HG03060 (cell line): ENCODE measurements around the gene SUPT5H.
A peak's percentile ranks its signal among the peaks of the same experiment; 100 is the strongest.
"Not testable (repeated sequence)": the region's sequence is repeated elsewhere in the genome, so short reads cannot be mapped to it uniquely, and the experiment has no call there.

Source experiments
- ATAC-seq: cut with Tn5 transposase; IDR thresholded peaks from one replicate; pipeline ENCODE4 v1.9.1; 2021; ENCODE audit warnings: low read depth, moderate number of reproducible peaks; ENCODE audit not compliant: unreplicated experiment

The SUPT5H gene

DNA sequence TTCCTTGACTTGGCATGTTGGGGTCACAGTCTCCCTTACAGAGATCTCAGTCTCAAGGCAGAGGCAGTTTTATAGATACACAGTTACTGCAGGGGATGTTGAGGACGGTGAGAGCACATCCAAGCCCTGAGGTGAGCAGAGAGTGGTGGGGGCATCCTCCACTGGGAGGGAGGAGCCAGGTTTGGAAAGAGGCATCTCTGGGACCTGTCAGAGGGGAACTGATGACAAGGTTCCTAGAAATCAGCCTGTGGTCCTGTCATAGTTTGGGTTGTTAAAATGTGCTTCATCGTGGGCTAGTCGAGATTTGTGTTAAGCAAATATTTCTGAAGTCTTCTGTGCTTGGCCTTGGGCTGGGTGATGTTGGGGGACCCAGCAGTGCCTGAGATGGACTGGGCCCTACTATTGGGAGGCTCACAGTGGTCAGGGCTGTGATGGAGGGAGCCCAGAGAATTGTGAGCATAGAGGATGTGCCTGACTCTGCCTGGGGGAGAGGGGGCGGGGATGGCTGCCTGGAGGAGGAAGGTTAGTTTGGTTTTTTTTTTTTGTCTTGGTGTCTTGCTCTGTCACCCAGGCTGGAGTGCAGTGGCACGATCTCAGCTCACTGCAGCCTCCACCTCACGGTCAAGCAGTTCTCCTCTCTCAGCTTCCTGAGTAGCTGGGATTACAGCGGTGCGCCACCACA is 3.9 kb downstream of the SUPT5H start:
- ATAC-seq, result no peak

DNA sequence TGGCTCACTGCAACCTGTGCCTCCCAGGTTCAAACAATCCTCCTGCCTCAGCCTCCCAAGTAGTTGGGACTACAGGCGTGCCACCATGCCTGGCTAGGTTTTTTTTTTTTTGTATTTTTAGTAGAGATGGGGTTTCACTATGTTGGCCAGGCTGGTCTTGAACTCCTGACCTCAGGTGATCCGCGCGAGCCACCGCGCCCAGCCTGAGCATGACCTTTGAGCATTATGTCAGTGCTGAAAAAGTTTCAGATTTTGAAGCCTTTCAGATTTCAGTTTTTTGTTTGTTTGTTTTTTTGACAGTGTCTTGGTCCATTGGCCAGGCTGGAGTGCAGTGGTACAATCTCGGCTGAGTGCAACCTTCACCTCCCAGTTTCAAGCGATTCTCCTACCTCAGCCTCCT is 5.9 kb downstream of the SUPT5H start:
- ATAC-seq, result not testable (repeated sequence)

DNA sequence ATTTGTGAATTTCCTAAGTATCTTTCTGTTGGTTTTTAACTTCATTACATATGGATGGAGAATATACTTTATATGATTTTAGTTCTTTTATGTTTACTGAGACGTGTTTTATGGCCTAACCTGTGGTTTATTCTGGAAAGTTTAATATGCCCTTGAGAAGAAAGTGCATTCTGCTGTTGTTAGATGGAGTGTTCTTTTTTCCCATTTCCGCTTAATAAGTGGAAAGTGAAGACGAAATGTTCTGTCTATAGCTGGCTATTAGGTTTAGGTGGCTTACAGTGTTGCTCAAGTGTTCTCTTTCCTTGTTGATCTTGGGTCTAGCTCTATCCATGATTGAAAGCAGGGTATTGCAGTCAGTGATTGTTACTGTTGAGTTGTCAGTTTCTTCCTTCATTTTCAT is 18.0 kb downstream of the SUPT5H start:
- no peak for ATAC-seq

DNA sequence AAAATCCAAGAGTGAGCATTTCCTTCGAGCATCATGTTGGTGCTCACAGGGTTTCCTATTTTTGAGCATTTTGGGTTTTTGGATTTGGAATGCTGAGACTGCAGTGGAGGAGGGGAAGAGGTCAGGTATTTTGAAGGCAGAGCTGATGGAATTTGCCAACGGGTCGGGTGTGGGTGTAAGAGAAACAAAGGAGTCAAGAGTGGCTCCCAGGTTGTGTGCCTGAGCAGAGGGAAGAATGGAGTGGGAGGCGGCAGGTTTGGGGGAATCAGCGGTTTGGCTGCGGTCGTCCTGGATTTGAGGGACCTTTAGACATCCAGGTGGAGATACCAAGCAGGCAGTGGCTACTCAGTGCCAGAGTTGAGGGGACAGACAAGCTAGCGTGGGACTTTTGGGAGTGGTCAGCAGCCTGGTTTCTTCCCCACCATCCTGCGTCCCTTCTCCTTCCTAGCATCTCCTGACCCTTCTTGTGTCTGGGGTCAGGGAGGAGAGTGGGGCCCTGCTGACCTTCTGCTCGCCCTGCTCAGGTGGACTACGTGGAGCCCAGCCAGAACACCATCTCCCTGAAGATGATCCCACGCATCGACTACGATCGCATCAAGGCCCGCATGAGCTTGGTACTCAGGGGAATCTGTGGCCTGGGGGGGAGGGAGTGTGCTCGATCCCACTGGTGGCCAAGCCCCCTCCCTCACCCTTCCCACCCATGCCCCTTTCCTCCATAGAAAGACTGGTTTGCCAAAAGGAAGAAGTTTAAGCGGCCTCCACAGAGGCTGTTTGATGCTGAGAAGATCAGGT is 20.8 kb downstream of the SUPT5H start:
- ATAC-seq, result no peak

DNA sequence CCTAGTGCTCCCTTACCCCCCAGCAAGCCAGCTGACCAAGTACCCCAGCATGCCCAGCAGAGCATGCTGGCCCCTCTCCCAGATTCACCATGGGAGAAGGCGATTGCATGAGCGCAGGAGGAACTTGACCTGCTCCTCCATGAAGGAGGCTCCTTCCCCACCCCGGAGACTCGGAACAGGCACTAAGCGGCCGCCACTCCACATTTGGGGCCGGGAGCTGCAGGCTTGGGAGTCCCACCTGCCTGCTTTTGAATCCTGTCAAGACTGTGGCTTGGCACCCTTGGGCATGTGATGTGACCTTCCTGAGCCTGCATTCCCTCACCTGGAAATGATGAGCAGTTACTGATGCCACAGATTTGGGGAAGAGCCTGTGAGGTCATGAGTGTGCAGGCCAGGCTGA is 22.6 kb downstream of the SUPT5H start:
- ATAC-seq, result no peak

DNA sequence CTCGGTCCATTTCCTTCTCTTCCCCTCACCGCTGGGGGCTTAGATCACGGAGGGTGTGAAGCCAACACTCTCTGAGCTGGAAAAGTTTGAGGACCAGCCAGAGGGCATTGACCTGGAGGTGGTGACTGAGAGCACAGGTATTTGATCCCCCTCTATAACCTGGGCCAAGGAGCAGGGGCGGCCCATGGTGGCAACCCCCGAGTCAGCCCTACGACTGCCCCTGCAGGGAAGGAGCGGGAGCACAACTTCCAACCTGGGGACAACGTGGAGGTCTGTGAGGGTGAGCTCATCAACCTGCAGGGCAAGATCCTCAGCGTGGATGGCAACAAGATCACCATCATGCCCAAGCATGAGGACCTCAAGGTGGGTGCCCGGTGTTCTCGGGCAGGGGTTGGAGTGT is 23.7 kb downstream of the SUPT5H start:
- no peak for ATAC-seq

DNA sequence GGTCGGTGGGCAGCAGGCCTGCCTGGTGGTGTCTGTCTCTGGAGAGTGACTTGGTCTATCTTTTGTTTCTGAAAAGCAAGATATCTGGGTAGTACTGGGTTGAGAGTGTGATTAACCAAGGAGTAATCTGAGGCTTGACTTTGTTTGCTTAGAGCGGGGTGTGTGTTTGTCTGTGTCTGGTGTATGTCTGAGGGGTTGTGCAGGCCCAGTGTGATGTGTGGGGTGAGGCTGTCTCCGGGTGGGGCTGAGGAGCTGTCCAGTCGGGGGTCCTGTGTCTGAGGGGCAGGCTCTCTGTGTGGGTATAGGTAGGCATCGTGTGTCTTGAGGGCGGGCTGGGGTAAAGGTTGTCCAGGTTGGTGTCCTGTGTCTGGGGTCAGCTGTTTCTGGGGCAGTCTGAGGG is 24.2 kb downstream of the SUPT5H start:
- no peak for ATAC-seq

DNA sequence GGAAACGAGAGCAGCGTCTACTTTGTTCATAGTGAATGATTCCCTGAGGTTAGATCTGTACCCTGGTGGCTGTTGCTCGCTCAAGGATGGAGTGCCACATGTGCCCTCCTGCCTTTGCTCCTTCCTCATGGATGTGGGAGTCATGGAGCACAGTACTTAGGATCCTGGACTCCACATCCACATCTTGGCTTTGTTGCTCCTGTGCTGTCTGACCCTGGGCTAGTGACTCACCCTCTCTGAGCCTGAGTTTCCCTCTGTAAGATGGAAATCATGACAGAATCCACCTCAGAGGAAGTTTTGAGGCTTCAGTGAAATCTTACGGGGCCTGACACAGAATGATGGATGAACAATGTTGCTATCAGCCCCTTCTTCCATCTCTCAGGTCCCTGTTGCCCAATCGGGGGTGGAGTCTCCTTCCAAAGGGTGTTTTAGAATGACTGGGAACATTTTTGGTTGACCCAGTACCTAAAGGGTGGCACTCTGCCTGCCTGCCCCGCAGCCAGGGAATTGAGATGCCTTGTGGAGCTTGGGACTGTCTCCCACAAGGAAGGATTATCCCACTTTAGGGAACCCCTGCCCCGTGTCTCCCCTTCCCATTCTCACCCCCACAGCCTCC is 25.4 kb downstream of the SUPT5H start:
- no peak for ATAC-seq

DNA sequence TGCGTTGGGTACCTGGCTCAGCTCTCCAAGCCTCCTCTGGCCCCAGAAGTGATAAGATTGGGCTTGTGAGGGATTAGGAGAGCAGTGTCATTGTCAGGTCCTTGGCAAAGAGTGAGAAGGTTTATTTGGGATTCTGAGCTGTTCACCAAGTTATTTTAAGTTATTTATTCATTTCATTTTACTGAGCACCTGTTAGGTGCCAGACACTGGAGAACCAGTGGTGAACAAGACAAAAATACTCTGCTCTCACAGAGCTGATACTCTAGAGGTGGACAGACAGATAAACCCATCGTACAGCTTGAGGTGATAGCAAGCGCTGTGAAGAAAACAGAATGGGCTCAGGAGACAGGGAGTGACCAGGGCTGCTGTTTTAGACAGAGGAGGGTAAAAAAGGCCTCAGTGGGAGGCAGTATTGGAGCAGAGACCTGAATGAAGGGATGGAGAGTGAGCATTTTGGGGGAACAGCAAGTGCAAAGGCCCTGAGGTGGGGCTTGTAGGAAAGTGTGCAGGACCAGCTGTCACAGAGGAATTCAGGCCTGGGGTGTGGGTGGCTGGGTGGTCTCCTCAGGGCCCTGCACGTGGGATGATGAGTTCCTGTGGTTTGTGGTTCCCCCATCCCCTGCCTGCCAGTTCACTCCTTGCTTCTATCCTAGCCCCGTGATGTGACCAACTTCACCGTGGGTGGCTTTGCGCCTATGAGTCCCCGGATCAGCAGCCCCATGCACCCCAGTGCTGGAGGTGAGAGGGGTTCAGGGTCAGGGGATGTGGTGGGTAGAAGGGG is 26.6 kb downstream of the SUPT5H start:
- no peak for ATAC-seq

DNA sequence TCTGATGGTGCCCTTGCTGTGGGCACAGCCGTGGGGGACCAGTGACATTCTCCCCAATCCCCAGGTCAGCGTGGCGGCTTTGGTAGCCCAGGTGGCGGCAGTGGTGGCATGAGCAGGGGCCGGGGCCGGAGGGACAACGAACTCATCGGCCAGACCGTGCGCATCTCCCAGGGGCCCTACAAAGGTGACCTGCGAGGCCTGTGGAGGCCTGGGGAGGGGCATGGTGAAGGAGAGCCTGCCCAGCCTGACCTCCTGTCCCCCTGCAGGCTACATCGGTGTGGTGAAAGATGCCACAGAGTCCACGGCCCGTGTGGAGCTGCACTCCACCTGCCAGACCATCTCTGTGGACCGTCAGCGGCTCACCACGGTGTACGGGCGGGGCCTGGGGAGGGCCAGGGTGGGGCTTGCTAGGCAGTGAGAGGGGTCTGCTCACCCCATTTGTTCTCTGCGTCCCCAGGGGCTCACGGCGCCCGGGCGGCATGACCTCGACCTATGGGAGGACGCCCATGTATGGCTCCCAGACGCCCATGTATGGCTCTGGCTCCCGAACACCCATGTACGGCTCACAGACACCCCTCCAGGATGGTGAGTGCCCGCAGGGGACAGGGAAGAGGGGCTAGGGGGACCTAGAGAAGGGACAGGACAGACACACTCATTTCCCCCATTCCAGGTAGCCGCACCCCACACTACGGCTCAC is 27.5 kb downstream of the SUPT5H start:
- ATAC-seq, result no peak

DNA sequence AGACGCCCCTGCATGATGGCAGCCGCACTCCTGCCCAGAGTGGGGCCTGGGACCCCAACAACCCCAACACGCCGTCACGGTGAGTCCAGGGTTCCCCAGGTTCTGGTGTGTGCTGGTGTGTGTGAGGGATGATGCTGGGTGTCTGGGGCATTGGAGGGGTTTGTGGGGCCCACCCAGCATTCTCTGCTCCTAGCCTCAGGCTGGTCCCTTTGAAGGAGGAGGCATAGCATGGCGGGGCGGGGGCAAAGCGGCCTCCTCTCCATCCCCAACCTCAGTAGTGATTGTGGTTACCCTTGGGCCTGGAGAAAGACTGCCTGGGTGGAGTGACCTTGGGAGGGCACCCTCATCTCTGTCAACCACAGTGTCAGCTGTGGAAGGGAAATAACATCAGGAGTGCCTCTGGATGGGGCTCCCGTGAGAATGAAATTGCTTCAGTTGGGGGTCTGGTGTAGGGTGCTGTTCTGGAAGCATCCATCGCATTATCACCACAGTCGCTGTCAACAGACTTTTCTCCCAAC is 28.1 kb downstream of the SUPT5H start:
- ATAC-seq, result no peak

DNA sequence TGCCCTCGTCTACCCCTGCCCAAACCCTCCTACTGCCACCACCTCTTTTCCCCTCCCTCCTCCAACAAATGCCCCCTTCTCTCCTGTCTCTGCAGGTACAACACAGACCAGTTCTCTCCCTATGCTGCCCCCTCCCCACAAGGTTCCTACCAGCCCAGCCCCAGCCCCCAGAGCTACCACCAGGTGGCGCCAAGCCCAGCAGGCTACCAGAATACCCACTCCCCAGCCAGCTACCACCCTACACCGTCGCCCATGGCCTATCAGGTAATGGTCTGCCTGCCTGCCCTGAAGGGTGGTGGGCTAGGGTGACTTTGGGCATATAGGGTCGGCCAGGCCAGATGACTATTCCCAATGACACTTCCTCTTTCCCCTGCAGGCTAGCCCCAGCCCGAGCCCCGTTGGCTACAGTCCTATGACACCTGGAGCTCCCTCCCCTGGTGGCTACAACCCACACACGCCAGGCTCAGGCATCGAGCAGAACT is 28.8 kb downstream of the SUPT5H start:
- no peak for ATAC-seq

DNA sequence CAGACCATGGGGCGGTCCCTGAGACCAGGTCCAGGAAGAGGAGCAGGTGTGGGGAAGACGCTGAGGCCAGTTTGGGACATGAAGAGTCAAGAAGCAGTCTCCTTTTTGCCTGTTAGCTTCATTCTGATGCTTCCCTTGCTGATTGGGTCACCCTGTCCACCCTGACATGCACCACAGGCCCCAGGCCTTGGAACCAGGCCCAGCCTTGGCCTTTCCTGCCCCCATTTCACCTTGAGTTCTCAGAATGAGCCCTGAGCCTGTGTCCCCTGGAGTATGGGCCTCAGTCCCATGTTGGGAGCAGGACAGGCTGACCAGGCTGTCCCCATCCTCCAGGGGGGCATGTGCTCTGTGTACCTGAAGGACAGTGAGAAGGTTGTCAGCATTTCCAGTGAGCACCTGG is 30.4 kb downstream of the SUPT5H start:
- no peak for ATAC-seq

DNA sequence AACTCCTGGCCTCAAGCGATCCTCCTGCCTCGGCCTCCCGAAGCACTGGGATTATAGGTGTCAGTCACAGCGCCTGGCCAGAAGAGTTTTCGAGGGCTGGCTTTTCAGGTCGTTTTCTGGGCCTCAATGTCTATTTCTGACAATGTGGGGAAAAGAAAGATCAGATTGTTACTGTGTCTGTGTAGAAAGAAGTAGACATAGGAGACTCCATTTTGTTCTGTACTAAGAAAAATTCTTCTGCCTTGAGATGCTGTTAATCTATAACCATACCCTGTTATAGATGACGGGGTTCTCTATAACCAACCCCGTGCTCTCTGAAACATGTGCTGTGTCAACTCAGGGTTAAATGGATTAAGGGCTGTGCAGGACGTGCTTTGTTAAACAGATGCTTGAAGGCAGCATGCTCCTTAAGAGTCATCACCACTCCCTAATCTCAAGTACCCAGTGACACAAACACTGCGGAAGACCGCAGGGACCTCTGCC is 34.0 kb downstream of the SUPT5H start:
- not testable (repeated sequence) for ATAC-seq

DNA sequence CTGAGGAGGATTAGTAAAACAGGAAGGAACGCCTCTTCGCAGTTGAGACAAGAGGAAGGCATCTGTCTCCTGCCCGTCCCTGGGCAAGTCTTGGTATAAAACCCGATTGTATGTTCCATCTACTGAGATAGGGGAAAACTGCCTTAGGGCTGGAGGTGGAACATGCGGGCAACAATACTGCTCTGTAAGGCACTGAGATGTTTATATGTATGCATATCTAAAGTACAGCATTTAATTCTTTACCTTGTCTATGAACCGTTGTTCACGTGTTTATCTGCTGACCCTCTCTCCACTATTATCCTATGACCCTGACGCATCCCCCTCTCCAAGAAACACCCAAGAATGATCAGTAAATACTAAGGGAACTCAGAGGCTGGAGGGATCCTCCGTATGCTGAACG is 34.5 kb downstream of the SUPT5H start:
- no peak for ATAC-seq

DNA sequence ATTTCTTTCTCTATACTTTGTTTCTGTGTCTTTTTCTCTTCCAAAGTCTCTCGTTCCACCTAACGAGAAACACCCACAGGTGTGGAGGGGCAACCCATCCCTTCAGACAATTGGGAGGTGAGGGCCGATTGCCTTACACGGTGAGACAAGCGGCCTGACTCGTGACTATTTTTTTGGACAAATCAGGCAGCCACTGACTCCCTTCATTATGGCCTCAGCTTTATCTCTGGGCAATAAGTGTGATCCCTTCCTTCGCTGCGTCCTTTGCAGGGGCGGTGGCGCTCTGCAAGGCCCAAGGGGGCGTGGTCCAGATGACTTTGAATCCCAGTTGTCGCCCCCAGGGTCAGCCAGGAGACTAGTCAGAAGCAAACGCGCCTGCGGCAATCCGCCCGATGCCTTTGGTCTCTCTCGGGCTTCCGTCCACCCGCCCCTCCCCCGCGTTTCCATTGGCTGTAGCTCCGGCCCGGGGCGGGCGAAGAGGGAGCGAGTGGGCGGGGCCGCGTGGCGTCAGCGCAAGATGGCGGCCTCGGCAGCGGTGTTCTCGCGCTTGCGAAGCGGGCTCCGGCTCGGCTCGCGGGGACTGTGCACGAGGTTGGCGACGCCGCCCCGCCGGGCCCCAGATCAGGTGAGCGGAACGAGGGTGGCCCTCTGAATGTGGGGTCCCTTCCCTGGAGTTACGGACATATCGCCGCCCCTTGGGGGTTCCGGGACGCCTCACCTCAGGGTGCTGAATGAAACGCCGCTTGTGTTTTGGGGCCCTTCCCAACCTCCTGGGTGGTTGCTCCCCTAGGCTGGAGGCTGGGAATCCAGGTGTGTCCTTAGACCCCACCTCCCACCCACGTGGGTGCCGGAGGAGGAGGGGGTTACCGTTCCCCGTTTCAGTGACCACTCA is 35.2 kb downstream of the SUPT5H start, which contains the start of gene TIMM50:
Gene TIMM50 (plus strand): TSS at position 502 of the 892 bp plus-strand sequence. CDS start 16 bp downstream, at position 518.
- peak; percentile 59 for ATAC-seq

DNA sequence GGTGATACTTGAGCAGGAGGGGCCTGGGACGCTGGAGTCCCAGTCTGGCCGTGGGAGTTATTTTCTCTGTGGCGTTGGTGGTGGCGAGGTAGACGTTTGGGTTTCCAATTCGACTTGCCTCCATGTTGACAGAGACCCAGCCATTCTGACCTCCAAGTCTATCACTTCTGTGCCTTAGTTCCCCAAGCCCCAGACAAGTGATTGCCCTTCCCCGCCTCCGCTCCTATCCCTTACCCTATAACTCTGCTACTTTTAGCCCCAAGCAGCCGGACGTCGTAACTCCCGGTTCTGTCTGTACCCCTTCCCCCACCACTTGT is 35.8 kb downstream of the SUPT5H start:
- no peak for ATAC-seq

DNA sequence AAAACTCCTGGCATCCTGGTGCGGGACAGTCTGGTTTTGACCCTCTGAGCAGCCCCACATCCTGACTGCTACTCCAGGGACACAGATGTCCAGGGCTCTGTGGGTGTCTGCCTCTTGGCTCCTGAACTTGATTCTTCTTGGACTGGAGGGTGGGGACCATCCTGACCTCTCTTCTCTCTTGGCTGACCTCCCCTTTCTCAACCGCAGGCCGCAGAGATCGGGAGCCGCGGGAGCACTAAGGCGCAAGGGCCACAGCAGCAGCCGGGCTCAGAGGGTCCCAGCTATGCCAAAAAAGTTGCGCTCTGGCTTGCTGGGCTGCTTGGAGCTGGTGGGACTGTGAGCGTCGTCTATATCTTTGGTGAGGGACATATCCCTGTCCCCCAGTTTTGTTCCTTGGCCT is 36.3 kb downstream of the SUPT5H start:
- ATAC-seq, result no peak

DNA sequence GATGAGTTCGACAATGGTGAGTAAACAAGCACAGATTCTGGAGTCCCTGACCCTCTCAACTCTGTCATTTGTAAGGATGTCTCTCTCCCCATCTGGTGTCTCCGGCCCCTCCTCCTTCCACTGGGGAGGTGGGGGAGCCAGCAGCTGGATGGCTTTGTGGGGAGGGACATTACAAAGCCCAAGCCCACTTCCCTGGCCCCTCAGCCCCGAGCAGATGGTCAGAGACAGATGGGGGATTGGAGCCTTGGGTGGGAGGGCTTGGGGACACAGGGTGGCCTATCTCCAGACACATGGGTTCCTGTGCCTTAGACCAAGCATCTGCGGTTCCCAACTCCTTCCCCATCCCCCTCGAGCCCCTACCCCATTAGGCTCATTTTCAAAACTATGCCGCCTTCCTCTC is 37.8 kb downstream of the SUPT5H start:
- no peak for ATAC-seq
